ENCODE data around the gene MMP24.

MMP24 gene

GRCh38 chr20:35286077-35286898 lies 59.8 kb downstream of the MMP24 start:
- peaks cover 8% of the 10 kb centered on the region for H3K36me3 ChIP-seq (replicated peaks; ENCODE audit: low read depth, low read length)
- no peak overlapping the region for H2AFZ ChIP-seq (ENCODE audit: low read depth, low read length)
- no peak for TF ChIP-seq EZH2phosphoT487 (IDR thresholded peaks at IDR 0.05; ENCODE audit: low read depth)
- TF ChIP-seq, protein P1, sequence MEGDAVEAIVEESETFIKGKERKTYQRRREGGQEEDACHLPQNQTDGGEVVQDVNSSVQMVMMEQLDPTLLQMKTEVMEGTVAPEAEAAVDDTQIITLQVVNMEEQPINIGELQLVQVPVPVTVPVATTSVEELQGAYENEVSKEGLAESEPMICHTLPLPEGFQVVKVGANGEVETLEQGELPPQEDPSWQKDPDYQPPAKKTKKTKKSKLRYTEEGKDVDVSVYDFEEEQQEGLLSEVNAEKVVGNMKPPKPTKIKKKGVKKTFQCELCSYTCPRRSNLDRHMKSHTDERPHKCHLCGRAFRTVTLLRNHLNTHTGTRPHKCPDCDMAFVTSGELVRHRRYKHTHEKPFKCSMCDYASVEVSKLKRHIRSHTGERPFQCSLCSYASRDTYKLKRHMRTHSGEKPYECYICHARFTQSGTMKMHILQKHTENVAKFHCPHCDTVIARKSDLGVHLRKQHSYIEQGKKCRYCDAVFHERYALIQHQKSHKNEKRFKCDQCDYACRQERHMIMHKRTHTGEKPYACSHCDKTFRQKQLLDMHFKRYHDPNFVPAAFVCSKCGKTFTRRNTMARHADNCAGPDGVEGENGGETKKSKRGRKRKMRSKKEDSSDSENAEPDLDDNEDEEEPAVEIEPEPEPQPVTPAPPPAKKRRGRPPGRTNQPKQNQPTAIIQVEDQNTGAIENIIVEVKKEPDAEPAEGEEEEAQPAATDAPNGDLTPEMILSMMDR (IDR thresholded peaks at IDR 0.05; ENCODE audit: low read depth, low read length): no peak
- no peak overlapping the region for H3K4me3 ChIP-seq (ENCODE audit: low read length)
- peaks cover 13% of the 10 kb centered on the region for H3K4me1 ChIP-seq (ENCODE audit: low read length)
- H3K27me3 ChIP-seq (ENCODE audit: low read depth, low read length): no peaks in the 10 kb centered on the region
- H3K79me2 ChIP-seq (ENCODE audit: low read length): peaks cover 33% of the 10 kb centered on the region
- H4K20me1 ChIP-seq (ENCODE audit: insufficient read depth, low read length): no peaks in the 10 kb centered on the region
- H3K9me3 ChIP-seq (ENCODE audit: insufficient read depth, low read length): no peaks in the 10 kb centered on the region
- H3K4me2 ChIP-seq (ENCODE audit: low read length): peak overlapping the region; percentile 72; the same call in 1 of the 2 replicates
- no peak overlapping the region for H3K27ac ChIP-seq (ENCODE audit: low read length)
- no peak overlapping the region for H3K9ac ChIP-seq (ENCODE audit: low read length)

DNA sequence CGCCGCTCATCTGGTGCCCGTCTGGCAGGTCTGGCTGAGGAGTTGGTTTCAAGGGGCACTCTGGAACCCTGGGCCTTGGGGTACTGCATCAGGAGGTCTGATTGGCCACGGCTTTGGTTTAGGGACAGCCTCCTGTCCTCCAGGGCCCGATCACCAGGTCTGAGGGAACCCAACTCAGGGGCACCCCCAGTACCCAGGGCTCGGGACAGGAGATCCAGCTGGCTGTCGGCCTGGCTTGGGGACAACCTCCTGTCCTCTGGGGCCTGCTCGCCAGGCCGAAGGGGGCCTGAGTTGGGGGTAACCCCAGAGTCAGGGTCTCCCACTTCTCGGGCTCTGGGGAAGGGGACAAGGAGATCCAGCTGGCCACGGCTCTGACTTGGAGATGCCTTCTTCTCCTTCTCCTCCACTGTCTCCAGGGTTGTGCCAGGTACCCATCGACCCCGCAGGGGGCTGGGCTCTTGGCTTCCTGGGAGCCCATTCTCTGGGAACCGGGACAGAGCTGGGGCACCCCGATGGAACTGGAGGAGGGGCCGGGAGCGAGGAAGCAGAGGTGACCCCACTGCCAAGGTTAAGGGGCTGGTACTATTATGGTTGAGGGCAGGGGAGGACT lies 60.5 kb downstream of the MMP24 start:
- Histone ChIP-seq H3K4me1 (ENCODE audit: low read length) (peaks cover 13% of the 10 kb centered on the region), H3K27me3 (ENCODE audit: low read depth, low read length) (no peaks in the 10 kb centered on the region), H3K27ac (ENCODE audit: low read length) (no peak overlapping the region), H2AFZ (ENCODE audit: low read depth, low read length) (no peak overlapping the region), H3K4me2 (ENCODE audit: low read length) (no peak overlapping the region), H3K79me2 (ENCODE audit: low read length) (peaks cover 26% of the 10 kb centered on the region), H4K20me1 (ENCODE audit: insufficient read depth, low read length) (no peaks in the 10 kb centered on the region), H3K9me3 (ENCODE audit: insufficient read depth, low read length) (no peaks in the 10 kb centered on the region), H3K4me3 (ENCODE audit: low read length) (no peak overlapping the region), H3K9ac (ENCODE audit: low read length) (no peak overlapping the region), H3K36me3 (replicated peaks; ENCODE audit: low read depth, low read length) (peaks cover 4% of the 10 kb centered on the region)
- TF ChIP-seq, protein P1 (IDR thresholded peaks at IDR 0.05; ENCODE audit: low read depth, low read length): no peak
- no peak for TF ChIP-seq EZH2phosphoT487 (IDR thresholded peaks at IDR 0.05; ENCODE audit: low read depth)

- Histone ChIP-seq H3K9me3 (ENCODE audit: insufficient read depth, low read length) (no peaks in the 10 kb centered on the region), H3K27ac (ENCODE audit: low read length) (no peak overlapping the region), H3K9ac (ENCODE audit: low read length) (no peak overlapping the region), H2AFZ (ENCODE audit: low read depth, low read length) (no peak overlapping the region), H3K36me3 (replicated peaks; ENCODE audit: low read depth, low read length) (no peaks in the 10 kb centered on the region), H3K79me2 (ENCODE audit: low read length) (peaks cover 19% of the 10 kb centered on the region), H4K20me1 (ENCODE audit: insufficient read depth, low read length) (no peaks in the 10 kb centered on the region), H3K4me2 (ENCODE audit: low read length) (no peak overlapping the region), H3K27me3 (ENCODE audit: low read depth, low read length) (no peaks in the 10 kb centered on the region), H3K4me3 (ENCODE audit: low read length) (no peak overlapping the region), H3K4me1 (ENCODE audit: low read length) (peaks cover 13% of the 10 kb centered on the region)
- TF ChIP-seq, protein P1 (IDR thresholded peaks at IDR 0.05; ENCODE audit: low read depth, low read length): no peak
- TF ChIP-seq EZH2phosphoT487 (IDR thresholded peaks at IDR 0.05; ENCODE audit: low read depth): no peak
These were observed 61.2 kb downstream of the MMP24 start for GRCh38 chr20:35287509-35288324.
